NB4 (cell line): ENCODE data around the gene DCLK1.

Experiments used
- CTCF ChIP-seq: IDR thresholded peaks from one replicate; pipeline ENCODE4 v1.5.1; 2012; ENCODE audit warnings: low read depth, low read length
- POLR2A ChIP-seq: IDR thresholded peaks from 2 replicates; pipeline ENCODE4 v1.6.1; 2011; ENCODE audit warnings: mild to moderate bottlenecking; ENCODE audit not compliant: insufficient read length; ENCODE audit errors: extremely low read depth

GRCh38 chr13:36143738-36144137, 12.6 kb upstream of the DCLK1 start:
- TF ChIP-seq CTCF: no peak
- TF ChIP-seq POLR2A: no peak
